NOMO-1 treated with dmso at 0.1 percent for 144 hours (cell line): Measurements from ENCODE around the gene MKS1.

Experiments used
- DNase-seq: peaks from one replicate; lab custom pipeline; 2025; ENCODE audit not compliant: unreplicated experiment; lab: John Stamatoyannopoulos, UW

The MKS1 gene

DNA sequence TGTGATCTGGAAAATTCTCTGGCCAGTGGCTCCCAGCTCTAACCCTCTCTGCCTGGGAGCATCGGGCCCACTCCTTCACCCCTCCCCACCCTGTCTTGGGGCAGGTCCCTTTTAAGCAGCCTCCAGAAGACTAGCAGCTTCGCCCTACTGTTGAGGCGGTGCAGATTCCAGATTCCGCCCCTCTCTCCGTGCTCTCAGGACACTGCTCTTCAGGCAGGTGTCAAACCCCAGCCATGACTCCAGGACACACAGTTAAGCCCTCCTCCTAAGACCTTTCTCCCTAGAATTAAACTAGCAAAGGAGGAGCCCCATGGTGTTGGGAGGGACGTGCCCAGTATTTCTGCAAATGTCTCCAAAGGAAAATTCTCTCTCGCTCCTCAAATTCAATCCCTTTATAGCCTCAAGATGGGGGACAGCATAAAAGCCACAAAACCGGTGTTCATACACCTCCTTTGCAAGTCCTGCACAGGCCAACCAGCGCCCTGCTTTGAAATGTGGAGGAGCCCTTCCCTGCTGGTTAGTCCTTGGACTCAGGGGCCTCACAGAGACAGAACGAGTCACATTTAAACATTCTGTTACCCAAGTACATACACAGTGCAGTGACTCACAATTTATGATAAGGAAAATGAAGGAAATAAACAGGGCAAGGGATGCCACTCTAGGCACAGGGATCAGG is 26.5 kb upstream of the MKS1 start:
- no peak for DNase-seq

DNA sequence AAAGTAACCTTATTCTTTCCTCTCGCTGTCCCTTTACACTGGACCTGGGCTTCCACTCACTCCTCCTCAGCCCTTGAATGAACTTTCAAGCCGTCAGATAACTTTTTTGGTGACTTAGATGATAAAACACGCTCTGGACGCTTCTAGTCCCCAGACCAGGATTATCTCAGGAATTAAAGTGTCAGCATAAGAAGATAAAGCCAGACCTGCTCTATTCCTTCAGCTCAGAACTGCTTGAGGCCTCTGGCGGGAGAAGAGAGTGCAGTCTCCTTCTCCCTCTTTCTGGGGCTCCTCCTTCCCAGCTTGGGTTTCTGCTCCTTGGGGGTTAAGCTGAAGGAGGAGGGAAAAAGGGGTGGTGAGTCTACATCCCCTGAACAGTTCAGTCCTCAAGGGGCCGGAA is 25.9 kb upstream of the MKS1 start:
- DNase-seq = no peak

GRCh38 chr17:58242171-58242784 is 23.2 kb upstream of the MKS1 start:
- no peak for DNase-seq

DNA sequence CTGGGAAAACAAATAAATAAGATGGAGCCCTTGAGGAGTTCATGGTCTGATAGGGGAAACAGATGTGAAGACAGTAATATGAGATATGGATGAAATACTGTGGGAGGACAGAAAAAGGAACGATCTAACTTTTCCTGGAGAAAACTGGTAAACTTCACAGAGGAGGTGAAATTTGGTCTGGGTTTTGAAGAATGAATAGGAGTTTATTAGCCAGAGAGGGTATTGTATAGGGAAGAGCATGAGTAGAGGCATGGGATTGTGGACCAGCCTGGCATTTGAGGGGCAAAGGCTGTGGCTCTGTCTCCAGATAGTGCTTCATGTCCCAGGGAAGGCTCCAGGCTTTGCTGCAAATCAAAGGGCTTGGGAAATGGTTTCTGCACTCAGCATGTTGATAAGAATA is 20.9 kb upstream of the MKS1 start:
- DNase-seq = no peak

DNA sequence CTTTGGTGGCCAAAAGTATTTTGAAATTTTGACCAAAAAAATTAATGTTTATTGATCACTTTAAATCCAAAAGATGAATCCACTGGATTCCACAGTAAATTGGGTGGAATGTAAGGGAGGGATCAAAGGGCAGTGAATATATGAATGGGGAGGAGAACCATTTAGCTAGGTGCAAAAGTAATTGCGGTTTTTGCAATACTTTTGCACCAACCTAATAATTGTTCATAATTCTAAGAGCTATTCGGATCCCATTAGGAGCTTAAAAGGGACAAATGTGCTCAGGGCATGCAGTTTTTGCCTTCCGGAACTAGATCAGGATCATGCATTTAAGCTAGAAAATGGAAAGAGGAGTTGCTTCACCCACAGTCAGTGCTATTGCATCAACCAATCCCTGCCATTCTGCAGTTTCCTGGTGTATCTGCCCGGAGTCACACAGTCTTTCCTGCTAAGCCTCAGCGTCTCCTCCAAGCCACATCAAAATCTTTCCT is 19.1 kb upstream of the MKS1 start, which contains the start of gene LPO:
TSS of gene LPO (plus strand) at position 438 of the 488 bp plus-strand sequence. CDS start 4,396 bp downstream, outside the sequence.
- no peak for DNase-seq

DNA sequence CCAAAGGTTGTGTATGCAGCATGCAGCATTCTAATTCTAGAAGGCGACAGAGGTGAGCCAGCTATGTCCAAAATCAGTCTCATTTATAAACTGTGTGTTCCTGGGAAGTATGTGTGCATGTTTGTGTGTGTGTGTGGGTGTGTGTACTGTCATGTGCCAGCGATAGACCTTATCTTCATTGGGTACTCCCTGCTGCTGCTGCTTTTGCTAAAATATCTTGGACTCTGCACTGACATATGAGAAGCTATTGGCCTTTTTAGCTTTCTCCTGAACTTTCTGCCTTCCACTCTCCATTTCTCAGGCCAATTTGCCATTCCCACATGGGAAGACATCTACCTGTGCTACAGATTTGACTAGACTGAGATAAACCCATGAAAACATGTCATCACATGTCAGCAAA is 17.3 kb upstream of the MKS1 start:
- DNase-seq = no peak

- no peak for DNase-seq
These were observed 16.8 kb upstream of the MKS1 start for GRCh38 chr17:58235821-58236220.

GRCh38 chr17:58234512-58234911 is 15.5 kb upstream of the MKS1 start:
- DNase-seq = no peak

GRCh38 chr17:58233543-58233942 is 14.5 kb upstream of the MKS1 start:
- peak; percentile 49 for DNase-seq

DNA sequence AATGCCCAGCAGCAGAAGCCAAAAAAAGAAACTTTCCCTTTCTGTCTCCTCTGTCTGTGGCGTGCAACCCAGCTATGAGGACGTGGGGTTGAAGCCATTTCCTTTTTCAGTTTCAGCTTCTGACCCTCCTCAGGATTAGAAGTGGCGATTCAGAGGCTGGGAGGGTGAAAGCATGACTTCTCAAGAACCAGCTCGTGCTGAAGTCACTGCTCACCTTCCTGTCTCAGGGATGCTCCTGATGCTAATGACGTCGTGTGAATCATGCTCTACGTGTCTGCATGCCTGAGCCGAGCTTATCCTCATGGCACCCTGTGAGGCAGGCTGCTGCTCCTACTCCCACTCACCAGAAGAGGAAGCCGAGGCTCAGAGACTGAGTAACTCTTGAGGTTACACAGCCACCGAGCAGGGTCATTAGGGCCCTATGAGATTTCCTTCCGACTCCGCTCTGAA is 13.7 kb upstream of the MKS1 start:
- peak; percentile 79 for DNase-seq

- no peak for DNase-seq
These were observed 12.6 kb upstream of the MKS1 start for GRCh38 chr17:58231641-58232040.

DNA sequence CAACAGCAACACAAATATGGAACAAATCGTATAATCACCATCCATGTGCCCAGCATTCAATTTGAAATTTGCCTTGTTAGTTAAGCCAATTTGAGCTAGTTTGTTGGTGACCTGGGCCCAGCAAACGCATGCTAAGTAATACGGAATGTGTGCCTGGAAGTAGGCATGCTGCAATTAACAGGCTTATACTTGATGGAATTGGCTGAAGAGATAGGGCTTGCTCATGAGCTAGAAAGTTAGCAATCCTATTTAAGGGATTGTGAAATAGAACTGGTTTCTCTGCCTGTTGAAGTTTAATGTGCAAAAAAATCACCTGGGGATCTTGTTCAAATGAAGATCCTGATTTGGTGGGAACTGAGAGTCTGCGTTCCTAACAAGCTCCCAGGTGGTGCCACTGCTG is 10.8 kb upstream of the MKS1 start:
- no peak for DNase-seq

DNA sequence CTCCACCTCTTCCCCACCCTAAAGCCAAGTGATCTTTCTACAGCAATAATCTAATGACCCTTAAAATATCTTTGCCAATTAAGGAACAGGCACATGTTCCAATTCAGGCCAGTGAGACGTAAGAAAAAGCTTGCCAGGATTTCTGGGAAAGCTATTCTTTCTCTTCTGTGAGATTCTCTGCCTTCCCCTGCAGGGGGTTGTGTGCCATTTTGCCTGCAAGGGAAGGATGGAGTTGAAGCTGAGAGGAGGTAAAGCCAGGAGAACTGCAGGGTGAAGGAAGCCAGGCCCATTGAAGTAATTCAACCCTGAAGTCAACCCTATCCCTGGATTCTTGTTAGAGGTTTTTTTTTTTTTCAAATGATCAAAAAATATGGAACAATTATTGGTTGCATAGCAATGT is 10.3 kb upstream of the MKS1 start:
- DNase-seq = no peak

DNA sequence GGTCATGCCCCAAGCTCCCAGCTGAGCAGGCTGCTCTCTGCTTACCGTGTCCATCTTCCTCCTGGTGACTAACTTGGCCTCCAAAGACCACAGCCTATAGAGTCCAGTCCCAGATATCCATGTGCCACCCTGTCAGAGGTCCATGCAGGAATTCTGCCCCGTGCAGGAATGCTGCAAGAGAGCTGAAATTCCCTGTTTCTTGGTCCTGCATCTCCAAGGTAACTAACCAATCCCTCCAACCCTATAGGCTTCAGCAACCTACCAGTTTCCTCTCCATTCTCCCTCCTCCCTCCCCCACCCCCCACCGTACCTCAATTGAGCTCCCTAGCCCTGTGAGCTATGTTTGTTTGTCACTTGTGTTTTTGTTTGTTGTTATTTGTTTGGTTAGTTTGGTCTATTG is 9.6 kb upstream of the MKS1 start:
- DNase-seq = no peak

GRCh38 chr17:58227733-58228132 is 8.7 kb upstream of the MKS1 start:
- DNase-seq = no peak

DNA sequence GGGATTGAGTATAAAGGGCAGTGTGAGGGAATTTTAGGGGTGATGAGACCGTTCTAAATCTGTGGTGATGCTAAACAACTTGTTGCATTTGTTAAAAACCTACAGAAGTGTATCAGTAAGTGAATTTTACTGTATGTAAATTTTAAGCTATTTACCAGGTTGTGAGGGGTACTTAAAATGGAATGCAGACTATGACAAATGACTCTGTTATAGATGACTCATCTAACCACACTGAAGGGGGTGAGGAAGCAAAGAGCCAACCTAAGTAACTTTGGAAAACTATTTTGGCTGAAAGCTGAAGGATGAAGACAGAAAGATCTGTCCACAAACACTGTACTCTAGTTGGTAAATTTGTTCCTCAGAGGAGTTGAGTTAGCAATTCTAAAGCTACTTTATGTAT is 5.3 kb upstream of the MKS1 start:
- peak; percentile 45 for DNase-seq

GRCh38 chr17:58219789-58220183 is 731 bp upstream of the MKS1 start:
- DNase-seq = no peak

GRCh38 chr17:58217766-58218165 is 1.3 kb downstream of the MKS1 start:
- DNase-seq = no peak

GRCh38 chr17:58215685-58216084 is 3.4 kb downstream of the MKS1 start:
- DNase-seq = no peak

- DNase-seq = no peak
These were observed 8.1 kb downstream of the MKS1 start for GRCh38 chr17:58210922-58211321.

- DNase-seq = no peak
These were observed 10.7 kb downstream of the MKS1 start for GRCh38 chr17:58208344-58208743.

DNA sequence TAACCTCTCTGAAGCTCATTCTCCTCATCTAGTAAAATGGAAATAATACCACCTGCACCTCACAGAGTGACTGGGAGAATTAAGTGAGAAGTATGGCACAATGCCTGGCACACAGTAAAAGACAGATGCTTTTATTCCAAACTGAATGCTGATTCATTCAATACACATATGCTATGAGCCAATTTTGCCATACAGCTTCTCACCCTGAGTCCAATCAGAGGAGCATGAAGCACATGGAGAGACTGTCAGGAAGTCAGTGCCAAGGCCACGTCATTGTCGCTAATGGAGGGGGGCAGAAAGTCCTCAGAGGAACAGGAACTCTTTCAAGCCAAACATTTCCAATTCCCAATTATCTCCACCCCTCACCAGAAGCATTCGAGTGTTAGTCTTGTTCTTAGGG is 11.6 kb downstream of the MKS1 start:
- no peak for DNase-seq

DNA sequence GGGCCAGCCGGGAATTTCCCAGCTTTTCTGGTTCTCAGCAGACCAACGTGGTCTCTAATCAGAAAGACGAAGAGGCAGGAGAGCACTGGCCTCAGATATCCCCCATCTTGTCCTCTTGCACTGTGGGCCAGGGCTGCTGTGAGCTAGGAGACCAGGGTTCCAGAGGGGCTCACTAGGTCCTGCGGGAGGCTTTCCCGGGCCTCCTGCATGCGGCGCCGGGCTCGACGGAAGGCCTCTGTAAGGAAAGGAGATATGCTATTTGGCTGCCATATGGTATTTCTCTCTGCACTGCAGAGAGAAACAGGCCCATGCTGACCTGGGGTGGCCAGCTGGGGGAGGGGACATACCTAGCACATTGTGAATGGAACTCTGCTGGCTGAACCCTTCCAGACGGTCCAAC is 13.1 kb downstream of the MKS1 start:
- DNase-seq = no peak
